ENCODE data around the gene OAS2. TPM values are rescaled to one million over a fixed set of nuclear protein-coding genes. Genes with fewer than 3 reads are reported as not detected.

OAS2 gene
- polyA plus RNA-seq, 1 donor (not counting 4 experiments of a cell fraction or from before 2014, with no cell fraction given): 92.7 TPM

- DNase-seq (ENCODE audit: low read depth, low spot score): peak; percentile 92
- H3K9ac ChIP-seq (ENCODE audit: control insufficient read depth, extremely low read depth, insufficient read depth, low read length): peak overlapping the region; percentile 24
- H2AFZ ChIP-seq (ENCODE audit: control insufficient read depth, low read length): no peak overlapping the region
- H3K4me3 ChIP-seq (ENCODE audit: control insufficient read depth in 2 of 3, extremely low read depth in 1 of 3, insufficient read depth in 2 of 3, low read depth in 1 of 3, low read length in 3 of 3): no peak overlapping the region
- no peaks in the 10 kb centered on the region for H3K9me3 ChIP-seq (ENCODE audit: control insufficient read depth, low read depth, low read length)
- no peaks in the 10 kb centered on the region for H3K27me3 ChIP-seq (ENCODE audit: control insufficient read depth, extremely low read depth, insufficient read depth, low read length)
- peaks cover 0 to 9% of the 10 kb centered on the region in 2 experiments for H3K36me3 ChIP-seq (ENCODE audit: control insufficient read depth in 2 of 2, extremely low read depth in 1 of 2, insufficient read depth in 2 of 2, low read length in 2 of 2)
- peaks cover 38% of the 10 kb centered on the region for H3K4me1 ChIP-seq (ENCODE audit: control insufficient read depth, extremely low read depth, insufficient read depth, low read length)
- peak overlapping the region; percentile 49 for H3K4me2 ChIP-seq (ENCODE audit: control insufficient read depth, extremely low read depth, insufficient read depth, low read depth, low read length)
- peak; percentile 85 for FAIRE-seq
- H3K27ac ChIP-seq (ENCODE audit: control insufficient read depth, insufficient read depth, low read length): peak overlapping the region; percentile 81
- no peaks in the 10 kb centered on the region for H4K20me1 ChIP-seq (ENCODE audit: control insufficient read depth, extremely low read depth, insufficient read depth, low read length)
- dilution Hi-C loops (cut with MboI; ENCODE audit: extremely low pct_ligation_motif_present, low sequenced_read_pairs): no loop called here
- TF ChIP-seq EZH2 (IDR thresholded peaks at IDR 0.05; ENCODE audit: low read length) (no peak), CTCF (optimal IDR thresholded peaks at IDR 0.05 in 1 of 3, IDR thresholded peaks at IDR 0.05 in 1 of 3, conservative IDR thresholded peaks at IDR 0.05 in 1 of 3; ENCODE audit: extremely low read depth in 1 of 3, insufficient read depth in 2 of 3, low read length in 3 of 3) (no peak)
- peaks cover 27% of the 10 kb centered on the region for H3K79me2 ChIP-seq (ENCODE audit: control insufficient read depth, insufficient read depth, low read length)
- no peaks in the 10 kb centered on the region for H3K9me1 ChIP-seq (ENCODE audit: control insufficient read depth, extremely low read depth, insufficient read depth, low read length)
Measured at GRCh38 chr12:112936264-112936663, 42.1 kb upstream of the OAS2 start.

GRCh38 chr12:112936927-112937326, 41.4 kb upstream of the OAS2 start:
- dilution Hi-C loops (cut with MboI; ENCODE audit: extremely low pct_ligation_motif_present, low sequenced_read_pairs): no loop called here
- Histone ChIP-seq H3K27ac (ENCODE audit: control insufficient read depth, insufficient read depth, low read length) (peak overlapping the region; percentile 81), H2AFZ (ENCODE audit: control insufficient read depth, low read length) (no peak overlapping the region)

More at GRCh38 chr12:112936927-112937326, 41.4 kb upstream of the OAS2 start:
- Histone ChIP-seq H3K9me3 (ENCODE audit: control insufficient read depth, low read depth, low read length) (no peaks in the 10 kb centered on the region), H3K9ac (ENCODE audit: control insufficient read depth, extremely low read depth, insufficient read depth, low read length) (peak overlapping the region; percentile 34), H3K27me3 (ENCODE audit: control insufficient read depth, extremely low read depth, insufficient read depth, low read length) (no peaks in the 10 kb centered on the region), H3K79me2 (ENCODE audit: control insufficient read depth, insufficient read depth, low read length) (peaks cover 33% of the 10 kb centered on the region), H3K4me2 (ENCODE audit: control insufficient read depth, extremely low read depth, insufficient read depth, low read depth, low read length) (peak overlapping the region; percentile 93), H3K4me3 (ENCODE audit: control insufficient read depth in 2 of 3, extremely low read depth in 1 of 3, insufficient read depth in 2 of 3, low read depth in 1 of 3, low read length in 3 of 3) (peak overlapping the region in 2 of 3 experiments; percentile 24 to 30), H3K9me1 (ENCODE audit: control insufficient read depth, extremely low read depth, insufficient read depth, low read length) (no peaks in the 10 kb centered on the region), H3K4me1 (ENCODE audit: control insufficient read depth, extremely low read depth, insufficient read depth, low read length) (peaks cover 38% of the 10 kb centered on the region), H3K36me3 (ENCODE audit: control insufficient read depth in 2 of 2, extremely low read depth in 1 of 2, insufficient read depth in 2 of 2, low read length in 2 of 2) (peaks cover 4 to 15% of the 10 kb centered on the region in 2 experiments), H4K20me1 (ENCODE audit: control insufficient read depth, extremely low read depth, insufficient read depth, low read length) (no peaks in the 10 kb centered on the region)
- peak; percentile 84 for DNase-seq (ENCODE audit: low read depth, low spot score)
- FAIRE-seq: peak; percentile 82
- no peak for TF ChIP-seq CTCF (optimal IDR thresholded peaks at IDR 0.05 in 1 of 3, IDR thresholded peaks at IDR 0.05 in 1 of 3, conservative IDR thresholded peaks at IDR 0.05 in 1 of 3; ENCODE audit: extremely low read depth in 1 of 3, insufficient read depth in 2 of 3, low read length in 3 of 3)
- TF ChIP-seq EZH2 (IDR thresholded peaks at IDR 0.05; ENCODE audit: low read length): no peak

Measured in keratinocyte (primary cell).